ENCODE data around the gene KCNQ1.

KCNQ1 gene

GRCh38 chr11:2703363-2704141, 258.7 kb downstream of the KCNQ1 start:
- DNase-seq (ENCODE audit: low read depth, low spot score), result no peak
- no peak overlapping the region for H3K4me3 ChIP-seq (ENCODE audit: low read length)

GRCh38 chr11:2704356-2704755, 259.5 kb downstream of the KCNQ1 start:
- DNase-seq (ENCODE audit: low read depth, low spot score), result no peak

DNA sequence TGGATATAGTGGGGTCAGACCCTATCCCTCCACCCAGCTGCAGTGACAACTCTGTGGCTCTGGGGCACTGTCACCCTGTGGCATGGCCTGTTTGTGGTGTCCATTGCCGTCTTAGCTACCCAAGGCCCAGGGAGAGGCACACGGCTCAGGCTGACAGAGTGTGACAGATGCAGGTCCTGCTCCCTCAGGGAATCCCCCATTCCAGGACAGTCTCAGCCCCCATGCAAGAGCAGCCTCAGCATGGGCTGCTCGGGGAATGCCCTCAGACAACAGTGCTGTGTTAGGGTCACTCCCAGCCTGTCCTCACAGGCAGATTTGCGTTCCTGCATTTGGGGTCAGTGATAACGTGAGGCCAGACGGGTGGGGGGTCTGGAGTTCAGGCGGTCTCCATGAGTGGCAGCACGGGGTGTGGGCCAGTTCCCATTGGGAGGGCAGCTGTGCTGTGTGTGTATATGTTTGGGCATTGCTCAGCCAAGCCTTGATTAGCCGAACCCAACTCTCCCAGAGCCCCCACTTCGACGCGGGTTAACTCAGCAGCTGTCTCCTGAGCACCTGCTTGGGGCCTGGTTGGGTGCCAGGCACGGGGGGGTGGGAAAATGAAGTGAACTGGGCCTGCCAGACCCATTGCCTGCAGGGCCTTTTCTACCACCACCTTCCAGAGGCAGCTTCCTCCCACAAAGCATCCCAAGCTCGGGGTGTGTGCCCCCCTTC, 260.2 kb downstream of the KCNQ1 start:
- DNase-seq (ENCODE audit: low read depth, low spot score), result no peak
- H3K4me3 ChIP-seq (ENCODE audit: low read length), result no peak overlapping the region

More at GRCh38 chr11:2704356-2704755, 259.5 kb downstream of the KCNQ1 start:
- no peak overlapping the region for H3K4me3 ChIP-seq (ENCODE audit: low read length)

DNA sequence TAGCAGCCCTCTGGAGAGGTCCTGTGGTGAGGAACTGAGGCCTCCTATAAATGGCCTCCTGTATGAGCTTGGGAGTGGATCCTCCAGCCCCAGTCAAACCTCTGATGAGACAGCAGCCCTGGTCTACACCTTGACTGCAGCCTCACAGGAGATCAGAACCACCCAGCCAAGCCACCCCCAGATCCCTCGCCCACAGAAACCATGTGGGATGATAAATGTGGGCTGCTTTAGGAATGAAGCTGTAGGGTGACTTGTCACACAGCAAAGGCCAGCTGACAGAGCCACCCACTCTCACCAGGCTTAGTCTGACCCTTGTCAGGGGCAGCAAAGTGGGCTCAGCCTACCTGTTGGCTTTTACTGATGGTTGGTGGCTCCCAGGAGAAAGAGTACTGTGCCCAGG, 261.5 kb downstream of the KCNQ1 start:
- DNase-seq (ENCODE audit: low read depth, low spot score), result no peak
- no peak overlapping the region for H3K4me3 ChIP-seq (ENCODE audit: low read length)

- DNase-seq (ENCODE audit: low read depth, low spot score), result no peak
Observed at GRCh38 chr11:2707736-2708135, 262.9 kb downstream of the KCNQ1 start.

GRCh38 chr11:2708151-2708581, 263.4 kb downstream of the KCNQ1 start:
- DNase-seq (ENCODE audit: low read depth, low spot score), result no peak
- H3K4me3 ChIP-seq (ENCODE audit: low read length), result no peak overlapping the region

More at GRCh38 chr11:2707736-2708135, 262.9 kb downstream of the KCNQ1 start:
- H3K4me3 ChIP-seq (ENCODE audit: low read length), result no peak overlapping the region

DNA sequence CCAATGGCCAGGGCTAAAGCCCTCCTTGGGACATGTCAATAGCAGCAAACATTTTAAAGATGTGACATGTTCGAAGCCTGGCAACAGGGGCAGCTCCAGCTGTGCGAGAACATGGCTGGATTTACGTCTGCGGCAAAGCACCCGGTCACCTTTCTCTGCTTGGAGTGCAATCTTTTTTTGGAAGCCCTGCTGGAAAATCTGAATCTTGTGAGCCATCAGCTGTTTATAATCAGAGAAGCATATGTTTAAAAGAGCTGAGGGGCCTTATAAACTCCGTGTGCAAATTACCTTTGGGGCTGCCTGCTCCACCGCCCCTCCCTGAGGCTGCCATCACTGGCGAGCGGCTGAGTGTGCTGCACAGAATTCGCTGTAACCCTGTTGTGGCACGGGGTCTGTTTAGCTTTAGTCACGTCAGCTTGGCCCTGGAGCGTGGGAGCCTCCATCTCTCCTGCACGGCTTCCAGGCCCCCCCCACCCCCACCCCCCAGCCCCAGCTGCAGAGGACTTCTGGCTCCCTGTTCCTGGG, 264.0 kb downstream of the KCNQ1 start:
- no peak for DNase-seq (ENCODE audit: low read depth, low spot score)

DNA sequence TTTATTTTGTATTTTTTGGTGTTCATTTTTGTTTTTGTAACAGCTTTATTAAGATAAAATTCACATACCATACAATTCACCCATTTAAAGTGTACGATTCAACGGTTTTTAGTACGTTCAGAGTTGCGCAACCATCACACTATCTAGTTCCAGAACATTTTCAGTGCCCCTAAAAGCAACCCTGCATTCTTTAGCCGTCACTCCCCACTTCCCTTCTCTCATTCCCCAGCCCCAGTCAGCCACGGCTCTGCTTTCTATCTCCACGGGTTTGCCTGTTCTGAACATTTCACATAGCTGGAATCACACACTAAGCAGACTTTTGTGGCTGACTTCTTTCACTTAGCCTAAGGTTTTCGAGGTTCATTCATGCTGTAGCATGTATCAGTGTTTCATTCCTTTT, 264.6 kb downstream of the KCNQ1 start:
- no peak for DNase-seq (ENCODE audit: low read depth, low spot score)
- H3K4me3 ChIP-seq (ENCODE audit: low read length), result no peak overlapping the region

More for the DNA sequence above, 264.0 kb downstream of the KCNQ1 start:
- no peak overlapping the region for H3K4me3 ChIP-seq (ENCODE audit: low read length)

GRCh38 chr11:2711161-2711560, 266.4 kb downstream of the KCNQ1 start:
- H3K4me3 ChIP-seq (ENCODE audit: low read length), result no peak overlapping the region
- no peak for DNase-seq (ENCODE audit: low read depth, low spot score)

DNA sequence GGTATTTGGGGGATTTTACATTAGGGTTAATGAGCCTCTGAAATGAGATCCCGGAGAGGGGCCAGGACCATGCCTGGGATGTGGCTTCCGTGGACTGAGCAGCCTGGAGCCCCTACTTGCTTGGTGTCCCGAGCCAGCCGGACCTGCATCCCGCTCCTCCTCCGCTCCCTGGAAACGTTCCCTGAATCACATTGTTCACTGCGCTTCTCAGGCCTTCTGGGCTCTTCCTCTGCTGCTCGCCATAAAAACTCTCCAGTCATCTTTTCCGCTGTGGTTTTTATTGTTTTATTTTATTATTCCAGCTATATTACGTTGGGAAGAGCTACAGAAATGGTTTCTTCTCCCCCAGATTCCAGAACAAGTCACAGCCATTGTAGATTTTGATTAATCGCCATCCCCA, 268.3 kb downstream of the KCNQ1 start:
- DNase-seq (ENCODE audit: low read depth, low spot score), result no peak
- H3K4me3 ChIP-seq (ENCODE audit: low read length), result no peak overlapping the region

- no peak for DNase-seq (ENCODE audit: low read depth, low spot score)
- H3K4me3 ChIP-seq (ENCODE audit: low read length), result no peak overlapping the region
Observed at GRCh38 chr11:2713661-2714462, 269.1 kb downstream of the KCNQ1 start.

DNA sequence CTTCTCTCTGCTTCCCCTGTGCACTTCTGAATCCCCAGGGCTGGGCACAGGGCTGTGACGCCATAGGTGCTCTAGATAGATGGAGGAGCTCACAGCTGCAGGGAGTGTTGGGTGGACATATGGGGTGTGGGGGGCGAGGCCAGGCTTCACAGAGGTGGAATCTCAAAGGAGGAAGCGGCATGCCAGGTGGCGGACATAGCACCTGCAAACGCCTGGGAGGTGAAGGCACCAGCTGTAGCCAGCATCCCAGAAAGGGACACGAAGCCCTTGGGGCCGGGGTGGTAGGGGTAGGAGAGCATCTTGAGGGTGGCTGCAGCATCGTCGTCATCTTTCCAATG, 269.6 kb downstream of the KCNQ1 start:
- DNase-seq (ENCODE audit: low read depth, low spot score), result no peak
- no peak overlapping the region for H3K4me3 ChIP-seq (ENCODE audit: low read length)

GRCh38 chr11:2714871-2715270, 270.1 kb downstream of the KCNQ1 start:
- DNase-seq (ENCODE audit: low read depth, low spot score), result no peak

GRCh38 chr11:2715716-2716350, 271.0 kb downstream of the KCNQ1 start:
- DNase-seq (ENCODE audit: low read depth, low spot score), result no peak
- no peak overlapping the region for H3K4me3 ChIP-seq (ENCODE audit: low read length)

More at GRCh38 chr11:2714871-2715270, 270.1 kb downstream of the KCNQ1 start:
- no peak overlapping the region for H3K4me3 ChIP-seq (ENCODE audit: low read length)

- no peak for DNase-seq (ENCODE audit: low read depth, low spot score)
- no peak overlapping the region for H3K4me3 ChIP-seq (ENCODE audit: low read length)
Observed at GRCh38 chr11:2716376-2717095, 271.7 kb downstream of the KCNQ1 start.

DNA sequence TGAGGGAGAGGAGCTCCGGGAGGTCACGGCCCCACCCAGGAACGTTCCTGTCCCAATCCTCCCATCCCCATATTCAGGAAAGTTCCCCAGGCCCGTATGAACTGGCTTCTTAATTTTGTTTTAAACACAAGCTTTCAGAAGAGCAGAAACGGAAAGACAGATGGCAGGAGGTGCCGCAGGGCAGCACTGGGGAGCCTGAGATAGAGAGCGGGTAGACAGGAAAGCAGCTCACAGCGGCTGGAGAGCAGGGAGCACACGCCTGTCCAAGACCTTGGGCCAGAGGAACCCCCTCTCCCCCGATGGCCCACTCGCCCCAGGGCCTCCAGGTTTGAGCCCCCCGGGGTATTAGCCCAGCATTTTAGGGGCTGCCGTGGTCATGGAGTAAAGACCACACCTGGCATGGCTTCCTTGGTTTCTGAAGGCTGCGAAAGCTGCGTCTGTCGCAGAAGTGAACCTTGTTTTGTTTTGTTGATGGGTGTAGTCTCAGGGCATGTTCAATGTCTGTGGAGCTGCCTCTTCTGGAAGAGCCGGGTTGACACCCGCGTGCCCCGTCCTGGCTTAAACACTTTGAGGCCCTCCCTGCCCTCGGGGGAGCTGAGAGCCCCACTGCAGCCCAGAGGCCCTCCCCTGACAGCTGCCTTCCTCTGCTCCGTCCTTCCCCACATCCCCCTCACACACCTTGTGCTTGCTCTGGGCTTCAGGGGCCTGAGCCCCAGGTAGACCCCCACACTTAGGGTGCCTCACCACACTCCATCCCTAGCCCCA, 272.9 kb downstream of the KCNQ1 start:
- DNase-seq (ENCODE audit: low read depth, low spot score), result no peak
- H3K4me3 ChIP-seq (ENCODE audit: low read length), result no peak overlapping the region

DNA sequence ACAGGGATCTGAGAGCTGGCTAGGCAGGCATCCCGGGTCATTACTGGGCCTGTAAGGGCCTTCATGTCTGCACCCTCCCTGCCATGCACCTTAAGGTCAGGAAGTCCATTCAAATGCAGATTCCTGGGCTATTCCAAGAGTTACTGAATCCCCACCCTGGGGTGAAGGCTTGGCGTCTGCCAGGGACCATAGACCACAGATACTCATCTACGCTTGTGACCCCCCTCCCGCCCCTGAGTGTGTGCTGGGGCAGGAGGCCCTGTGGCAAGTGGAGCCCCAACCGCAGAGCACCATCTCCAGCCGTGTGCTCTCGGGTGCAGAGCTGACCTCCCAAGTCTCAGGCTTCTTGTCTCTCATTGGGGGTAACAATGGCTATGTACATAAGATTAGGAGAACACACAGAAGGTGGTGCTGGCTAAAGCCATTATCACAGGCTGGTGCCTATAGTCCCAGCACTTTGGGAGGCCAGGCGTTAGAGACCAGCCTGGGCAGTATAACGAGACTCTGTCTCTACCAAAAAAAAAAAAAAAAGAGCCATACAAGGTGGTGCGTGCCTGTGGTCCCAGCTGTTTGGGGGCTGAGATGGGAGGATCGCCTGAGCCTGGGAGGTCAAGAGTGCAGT, 274.1 kb downstream of the KCNQ1 start:
- no peak overlapping the region for H3K4me3 ChIP-seq (ENCODE audit: low read length)

More for the DNA sequence above, 274.1 kb downstream of the KCNQ1 start:
- no peak for DNase-seq (ENCODE audit: low read depth, low spot score)
